Forelimb muscle (tissue), 1 donor: Measurements from ENCODE around the gene KLHL36. TPM values are rescaled to one million over a fixed set of nuclear protein-coding genes. Genes with fewer than 3 reads are reported as not detected.
"Not testable (repeated sequence)": the region's sequence is repeated elsewhere in the genome, so short reads cannot be mapped to it uniquely, and the experiment has no call there.

Experiments used
- DNase-seq: peaks from one replicate; pipeline ENCODE4 v3.0.0-alpha.2; 2013; ENCODE audit warnings: low read depth
- polyA plus RNA-seq: library from polyadenylated mRNA; unstranded; fragments of 120-200 nt; gene quantifications from one replicate; pipeline ENCODE4 v1.2.1, GENCODE V29; 2013; ENCODE audit not compliant: insufficient read length

Gene KLHL36
- polyA plus RNA-seq, 1 donor = 12.1 TPM

GRCh38 chr16:84693869-84694268 lies 45.6 kb downstream of the KLHL36 start:
- DNase-seq = not testable (repeated sequence)

GRCh38 chr16:84694980-84695379 lies 46.7 kb downstream of the KLHL36 start:
- no peak for DNase-seq

GRCh38 chr16:84699147-84699711 lies 50.9 kb downstream of the KLHL36 start:
- DNase-seq = no peak

- DNase-seq = peak; percentile 66
Observed at GRCh38 chr16:84699712-84700445, 51.6 kb downstream of the KLHL36 start, which contains the start of gene USP10. Gene USP10, plus strand, starts transcription at chr16:84700000. Its CDS starts 91 bp downstream, at chr16:84700091.

GRCh38 chr16:84700446-84701300 lies 52.4 kb downstream of the KLHL36 start:
- no peak for DNase-seq

- no peak for DNase-seq
Observed at GRCh38 chr16:84703681-84704080, 55.4 kb downstream of the KLHL36 start.

GRCh38 chr16:84704253-84704652 lies 55.9 kb downstream of the KLHL36 start:
- no peak for DNase-seq

GRCh38 chr16:84706856-84707255 lies 58.5 kb downstream of the KLHL36 start:
- DNase-seq = no peak

GRCh38 chr16:84709609-84710008 lies 61.3 kb downstream of the KLHL36 start:
- DNase-seq = no peak

- no peak for DNase-seq
Observed at GRCh38 chr16:84710686-84711085, 62.4 kb downstream of the KLHL36 start.

Other genes starting within 250 kb of the KLHL36 start
- gene MEAK7, start 143.9 kb upstream of the KLHL36 start, polyA plus RNA-seq = 8.3 TPM
- gene COTL1, start 30.4 kb upstream of the KLHL36 start, polyA plus RNA-seq = 21.5 TPM
- 53.1 TPM for gene USP10, start 51.5 kb downstream of the KLHL36 start, polyA plus RNA-seq
- 6.0 TPM for gene CRISPLD2, start 171.5 kb downstream of the KLHL36 start, polyA plus RNA-seq